Keratinocyte (primary cell): Measurements from ENCODE around the gene SYT1. TPM values are rescaled to one million over a fixed set of nuclear protein-coding genes. Genes with fewer than 3 reads are reported as not detected.

Experiments
- DNase-seq: peaks from one replicate; pipeline ENCODE4 v3.0.0-alpha.2; 2011; ENCODE audit warnings: low read depth, missing footprints, low spot score
- FAIRE-seq: peaks from 2 replicates; lab custom pipeline; 2011; peaks lifted over from hg19 to GRCh38; lab: Jason Lieb, UNC
- H2AFZ ChIP-seq: 2 replicates; pipeline ENCODE4 v1.6.0; 2012; ENCODE audit warnings: low read length, control low read depth, inconsistent platforms; ENCODE audit not compliant: control insufficient read depth
- H3K27ac ChIP-seq: 2 replicates; pipeline ENCODE4 v1.5.1; 2011; ENCODE audit warnings: low read length; ENCODE audit not compliant: control insufficient read depth, insufficient read depth
- H3K27me3 ChIP-seq: 3 replicates; pipeline ENCODE4 v1.6.0; 2011; ENCODE audit warnings: low read length; ENCODE audit not compliant: control insufficient read depth, insufficient read depth; ENCODE audit errors: extremely low read depth
- H3K36me3 ChIP-seq, 2 experiments: 2 replicates in 1 of 2; 3 replicates in 1 of 2; pipeline ENCODE4 v1.5.1; 2011; ENCODE audit warnings: low read length in 2 of 2, mild to moderate bottlenecking in 1 of 2; ENCODE audit not compliant: control insufficient read depth in 2 of 2, insufficient read depth in 2 of 2; ENCODE audit errors: extremely low read depth in 1 of 2
- H3K4me1 ChIP-seq: 3 replicates; pipeline ENCODE4 v1.5.1; 2011; ENCODE audit warnings: low read length; ENCODE audit not compliant: control insufficient read depth, insufficient read depth; ENCODE audit errors: extremely low read depth
- H3K4me2 ChIP-seq: 3 replicates; pipeline ENCODE4 v1.6.0; 2011; ENCODE audit warnings: low read depth, low read length; ENCODE audit not compliant: control insufficient read depth, insufficient read depth; ENCODE audit errors: extremely low read depth
- H3K4me3 ChIP-seq, 3 experiments: fragments of 200-600 bp in 1 of 3; sonication (generic) in 1 of 3; 2 replicates in 2 of 3; 3 replicates in 1 of 3; pipeline ENCODE4 v1.5.1; 2011 to 2016; ENCODE audit warnings: low read length in 3 of 3, mild to moderate bottlenecking in 3 of 3, control low read depth in 2 of 3, inconsistent platforms in 1 of 3, low read depth in 1 of 3, mixed read lengths in 1 of 3, mixed run types in 1 of 3, moderate library complexity in 1 of 3; ENCODE audit not compliant: control insufficient read depth in 2 of 3, insufficient read depth in 2 of 3; ENCODE audit errors: extremely low read depth in 1 of 3
- H3K79me2 ChIP-seq: 2 replicates; pipeline ENCODE4 v1.6.0; 2012; ENCODE audit warnings: low read length; ENCODE audit not compliant: control insufficient read depth, insufficient read depth
- H3K9ac ChIP-seq: 3 replicates; pipeline ENCODE4 v1.6.0; 2011; ENCODE audit warnings: low read length; ENCODE audit not compliant: control insufficient read depth, insufficient read depth; ENCODE audit errors: extremely low read depth
- H3K9me1 ChIP-seq: 3 replicates; pipeline ENCODE4 v1.6.0; 2011; ENCODE audit warnings: low read length; ENCODE audit not compliant: control insufficient read depth, insufficient read depth; ENCODE audit errors: extremely low read depth
- H3K9me3 ChIP-seq: 2 replicates; pipeline ENCODE4 v1.5.1; 2012; ENCODE audit warnings: low read depth, low read length; ENCODE audit not compliant: control insufficient read depth
- H4K20me1 ChIP-seq: 3 replicates; pipeline ENCODE4 v1.6.0; 2011; ENCODE audit warnings: low read length; ENCODE audit not compliant: control insufficient read depth, insufficient read depth; ENCODE audit errors: extremely low read depth
- EZH2 ChIP-seq: IDR thresholded peaks from one replicate; pipeline ENCODE4 v1.6.1; 2012; ENCODE audit warnings: inconsistent platforms, mild to moderate bottlenecking, low read length, moderate library complexity
- dilution Hi-C: fragments of 300-500 bp; cut with MboI; formaldehyde crosslinking; loops from one replicate; pipeline ENCODE4 v1.7.0; 2020; ENCODE audit warnings: low sequenced_read_pairs; ENCODE audit not compliant: extremely low pct_ligation_motif_present
- polyA plus RNA-seq, 5 experiments: library from polyadenylated mRNA; depleted of rRNA in 3 of 5; stranded (reverse) in 3 of 5; stranded (forward) in 1 of 5; unstranded in 1 of 5; fragments of >200 nt; gene quantifications; 1 replicate in 1 of 5; 2 replicates in 3 of 5; 3 replicates in 1 of 5; pipeline versions ENCODE4 v1.2.1 to v1.2.3, GENCODE V29; 2011 to 2012; ENCODE audit warnings: missing spikeins in 2 of 5, low read depth in 1 of 5, low replicate concordance in 1 of 5
- TF ChIP-seq, protein P1 (sequence below), 3 experiments: IDR thresholded peaks in 1 of 3; conservative IDR thresholded peaks in 1 of 3; optimal IDR thresholded peaks in 1 of 3; 2 replicates in 2 of 3; 3 replicates in 1 of 3; pipeline versions ENCODE3 to v1.5.1; 2011; ENCODE audit warnings: low read length in 3 of 3, mild to moderate bottlenecking in 3 of 3, moderate library complexity in 2 of 3, control low read depth in 1 of 3, inconsistent platforms in 1 of 3; ENCODE audit not compliant: insufficient read depth in 2 of 3; ENCODE audit errors: extremely low read depth in 1 of 3

The SYT1 gene
- polyA plus RNA-seq, 1 donor (not counting 4 experiments of a cell fraction or from before 2014, with no cell fraction given): 6.1 TPM

- FAIRE-seq (no peak), DNase-seq (no peak)
- Histone ChIP-seq H3K4me3 (no peak overlapping the region), H3K36me3 (no peaks in the 10 kb centered on the region), H3K27me3 (no peaks in the 10 kb centered on the region), H3K4me2 (no peak overlapping the region), H2AFZ (no peak overlapping the region), H3K9me3 (no peaks in the 10 kb centered on the region), H3K9me1 (no peaks in the 10 kb centered on the region), H3K27ac (no peak overlapping the region), H3K79me2 (no peaks in the 10 kb centered on the region), H4K20me1 (no peaks in the 10 kb centered on the region), H3K9ac (no peak overlapping the region), H3K4me1 (peaks cover 2% of the 10 kb centered on the region)
- dilution Hi-C loops: no loop called here
- no peak for TF ChIP-seq EZH2
- TF ChIP-seq, protein P1, sequence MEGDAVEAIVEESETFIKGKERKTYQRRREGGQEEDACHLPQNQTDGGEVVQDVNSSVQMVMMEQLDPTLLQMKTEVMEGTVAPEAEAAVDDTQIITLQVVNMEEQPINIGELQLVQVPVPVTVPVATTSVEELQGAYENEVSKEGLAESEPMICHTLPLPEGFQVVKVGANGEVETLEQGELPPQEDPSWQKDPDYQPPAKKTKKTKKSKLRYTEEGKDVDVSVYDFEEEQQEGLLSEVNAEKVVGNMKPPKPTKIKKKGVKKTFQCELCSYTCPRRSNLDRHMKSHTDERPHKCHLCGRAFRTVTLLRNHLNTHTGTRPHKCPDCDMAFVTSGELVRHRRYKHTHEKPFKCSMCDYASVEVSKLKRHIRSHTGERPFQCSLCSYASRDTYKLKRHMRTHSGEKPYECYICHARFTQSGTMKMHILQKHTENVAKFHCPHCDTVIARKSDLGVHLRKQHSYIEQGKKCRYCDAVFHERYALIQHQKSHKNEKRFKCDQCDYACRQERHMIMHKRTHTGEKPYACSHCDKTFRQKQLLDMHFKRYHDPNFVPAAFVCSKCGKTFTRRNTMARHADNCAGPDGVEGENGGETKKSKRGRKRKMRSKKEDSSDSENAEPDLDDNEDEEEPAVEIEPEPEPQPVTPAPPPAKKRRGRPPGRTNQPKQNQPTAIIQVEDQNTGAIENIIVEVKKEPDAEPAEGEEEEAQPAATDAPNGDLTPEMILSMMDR (optimal IDR thresholded peaks at IDR 0.05 in 1 of 3, IDR thresholded peaks at IDR 0.05 in 1 of 3, conservative IDR thresholded peaks at IDR 0.05 in 1 of 3; ENCODE audit: extremely low read depth in 1 of 3, insufficient read depth in 2 of 3, low read length in 3 of 3): no peak
Observed at GRCh38 chr12:79255288-79255687, 390.7 kb downstream of the SYT1 start.

DNA sequence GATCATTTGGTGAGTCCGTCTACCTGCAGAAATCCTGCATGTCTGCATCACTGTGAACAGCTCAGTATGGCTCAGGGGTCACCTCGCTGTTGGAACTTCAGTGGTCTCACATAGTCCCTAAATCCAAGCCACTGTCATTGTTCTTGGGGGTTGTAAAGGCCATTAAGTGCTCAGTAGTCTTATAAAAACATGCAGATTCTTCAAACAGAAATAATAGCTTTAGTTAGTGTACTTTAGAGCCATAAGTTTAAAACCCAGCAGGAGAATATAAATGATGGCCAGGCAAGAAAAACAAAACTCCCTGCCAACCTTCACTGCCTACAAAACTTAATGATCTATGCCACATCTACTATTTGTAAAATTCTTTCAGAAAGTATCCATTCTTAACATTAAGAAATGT, 396.3 kb downstream of the SYT1 start:
- Histone ChIP-seq H3K36me3 (no peaks in the 10 kb centered on the region), H3K9ac (no peak overlapping the region), H3K9me1 (no peaks in the 10 kb centered on the region), H3K4me2 (no peak overlapping the region), H3K4me3 (no peak overlapping the region), H2AFZ (no peak overlapping the region), H4K20me1 (no peaks in the 10 kb centered on the region), H3K27me3 (no peaks in the 10 kb centered on the region), H3K27ac (no peak overlapping the region), H3K79me2 (no peaks in the 10 kb centered on the region), H3K4me1 (no peaks in the 10 kb centered on the region), H3K9me3 (no peaks in the 10 kb centered on the region)
- DNase-seq: no peak
- no peak for TF ChIP-seq EZH2
- TF ChIP-seq, protein P1 (optimal IDR thresholded peaks at IDR 0.05 in 1 of 3, IDR thresholded peaks at IDR 0.05 in 1 of 3, conservative IDR thresholded peaks at IDR 0.05 in 1 of 3; ENCODE audit: extremely low read depth in 1 of 3, insufficient read depth in 2 of 3, low read length in 3 of 3): no peak
- dilution Hi-C loops: no loop called here
- FAIRE-seq: no peak
